Mesendoderm (in vitro differentiated cells): Measurements from ENCODE around the gene RPS5.

ENCODE experiments used
- DNase-seq: peaks from one replicate; pipeline ENCODE4 v3.0.0; 2013
- H2AK5ac ChIP-seq: 2 replicates; pipeline ENCODE4 v1.6.1; 2013; ENCODE audit warnings: low read length, inconsistent platforms
- H2BK120ac ChIP-seq: 2 replicates; pipeline ENCODE4 v1.6.1; 2013; ENCODE audit warnings: low read depth, mild to moderate bottlenecking, low read length, moderate library complexity, mixed read lengths
- H2BK15ac ChIP-seq: replicated peaks from 2 replicates; pipeline ENCODE4 v1.6.1; 2013; ENCODE audit warnings: low read depth, mild to moderate bottlenecking, moderate library complexity
- H2BK5ac ChIP-seq: 2 replicates; pipeline ENCODE4 v1.6.1; 2013; ENCODE audit warnings: low read length, inconsistent platforms
- H3K18ac ChIP-seq: 2 replicates; pipeline ENCODE4 v1.6.1; 2013; ENCODE audit warnings: mild to moderate bottlenecking, low read length, mixed read lengths
- H3K23ac ChIP-seq: one replicate; pipeline ENCODE4 v1.6.1; 2013; ENCODE audit warnings: low read length
- H3K27ac ChIP-seq: 2 replicates; pipeline ENCODE4 v1.5.1; 2013; ENCODE audit warnings: low read depth, mild to moderate bottlenecking, inconsistent platforms, low read length, moderate library complexity
- H3K27me3 ChIP-seq: 2 replicates; pipeline ENCODE4 v1.6.1; 2013; ENCODE audit warnings: low read length, control low read depth, mild to moderate bottlenecking, inconsistent platforms; ENCODE audit not compliant: insufficient read depth, poor library complexity
- H3K36me3 ChIP-seq: 2 replicates; pipeline ENCODE4 v1.6.1; 2013; ENCODE audit warnings: low read length, inconsistent platforms; ENCODE audit not compliant: control insufficient read depth, insufficient read depth
- H3K4ac ChIP-seq: one replicate; pipeline ENCODE4 v1.6.1; 2013; ENCODE audit warnings: low read depth, mild to moderate bottlenecking, low read length, moderate library complexity
- H3K4me1 ChIP-seq: 2 replicates; pipeline ENCODE4 v1.6.1; 2013; ENCODE audit warnings: low read depth, low read length, inconsistent platforms; ENCODE audit not compliant: control insufficient read depth
- H3K4me2 ChIP-seq: 2 replicates; pipeline ENCODE4 v1.6.1; 2013; ENCODE audit warnings: low read length
- H3K4me3 ChIP-seq: 2 replicates; pipeline ENCODE4 v1.5.1; 2013; ENCODE audit warnings: mild to moderate bottlenecking, low read length
- H3K56ac ChIP-seq: one replicate; pipeline ENCODE4 v1.6.1; 2013; ENCODE audit warnings: low read length
- H3K79me1 ChIP-seq: 2 replicates; pipeline ENCODE4 v1.6.1; 2013; ENCODE audit warnings: low read length, inconsistent platforms
- H3K79me2 ChIP-seq: 2 replicates; pipeline ENCODE4 v1.6.1; 2013; ENCODE audit warnings: mild to moderate bottlenecking, low read length; ENCODE audit not compliant: control insufficient read depth, insufficient read depth
- H3K9ac ChIP-seq: 2 replicates; pipeline ENCODE4 v1.6.1; 2013; ENCODE audit warnings: low read length, inconsistent platforms
- H4K5ac ChIP-seq: one replicate; pipeline ENCODE4 v1.6.1; 2013; ENCODE audit warnings: low read length
- H4K8ac ChIP-seq: one replicate; pipeline ENCODE4 v1.6.1; 2013; ENCODE audit warnings: low read depth, mild to moderate bottlenecking, control low read depth, low read length, moderate library complexity
- WGBS: extraction: QIAGEN DNeasy Blood & Tissue Kit; methylation state at CpG from one replicate; pipeline ENCODE4 v1.1.7; 2013; ENCODE audit warnings: low lambda C conversion rate, missing lambda C conversion rate; ENCODE audit not compliant: insufficient coverage; ENCODE audit errors: extremely low coverage; 5-methylcytosine and 5-hydroxymethylcytosine counted together

Gene RPS5

DNA sequence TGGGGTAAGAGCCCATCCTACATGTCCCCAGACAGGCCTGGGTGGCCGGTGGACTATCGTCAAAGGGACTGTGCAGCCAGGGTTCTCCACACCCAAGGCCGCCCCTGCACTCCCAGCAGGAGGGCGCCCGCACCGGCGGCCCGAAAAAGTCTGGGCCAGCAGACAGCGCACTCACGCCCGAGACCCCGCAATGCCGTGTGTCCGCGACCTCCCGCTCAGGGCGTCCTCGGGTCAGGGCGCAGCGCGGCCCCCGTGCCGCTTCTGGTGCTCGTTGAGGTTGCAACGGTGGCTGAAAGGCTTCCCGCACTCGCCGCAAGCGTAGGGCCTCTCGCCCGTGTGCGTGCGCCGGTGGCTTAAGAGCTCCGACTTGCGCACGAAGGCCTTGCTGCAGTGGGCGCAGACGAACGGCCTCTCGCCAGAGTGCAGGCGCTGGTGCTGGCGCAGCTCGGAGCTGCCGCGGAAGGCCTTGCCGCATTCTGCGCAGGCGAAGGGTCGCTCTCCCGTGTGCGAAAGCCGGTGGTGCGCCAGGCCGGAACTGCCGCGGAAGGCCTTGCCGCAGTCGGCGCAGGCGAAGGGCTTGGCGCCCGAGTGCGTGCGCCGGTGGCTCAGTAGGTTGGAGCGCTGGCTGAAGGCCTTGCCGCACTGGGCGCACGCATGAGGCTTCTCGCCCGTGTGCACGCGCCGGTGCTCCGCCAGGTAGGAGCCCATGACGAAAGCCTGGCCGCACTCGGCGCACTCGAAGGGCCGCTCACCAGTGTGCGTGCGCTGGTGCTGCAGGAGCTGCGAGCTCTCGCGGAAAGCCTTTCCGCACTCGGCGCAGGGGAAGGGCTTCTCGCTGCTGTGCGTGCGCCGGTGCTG lies 30.9 kb upstream of the RPS5 start:
- H3K4me1 ChIP-seq: no peaks in the 10 kb centered on the region
- DNase-seq: no peak
- no peaks in the 10 kb centered on the region for H3K36me3 ChIP-seq
- no peak overlapping the region for H3K4ac ChIP-seq
- H3K9ac ChIP-seq: no peak overlapping the region
- no peak overlapping the region for H2BK120ac ChIP-seq
- no peak overlapping the region for H3K56ac ChIP-seq
- H3K4me2 ChIP-seq: no peak overlapping the region
- H2AK5ac ChIP-seq: no peak overlapping the region
- H3K4me3 ChIP-seq: no peak overlapping the region
- H3K79me2 ChIP-seq: no peaks in the 10 kb centered on the region
- no peak overlapping the region for H3K23ac ChIP-seq
- no peak overlapping the region for H3K27ac ChIP-seq
- WGBS: no CpG with 5 or more reads among the region's 94 CpGs
- H3K27me3 ChIP-seq: no peaks in the 10 kb centered on the region
- no peak overlapping the region for H2BK15ac ChIP-seq
- no peaks in the 10 kb centered on the region for H3K79me1 ChIP-seq
- H4K5ac ChIP-seq: no peak overlapping the region
- no peak overlapping the region for H2BK5ac ChIP-seq
- H4K8ac ChIP-seq: no peak overlapping the region
- H3K18ac ChIP-seq: no peak overlapping the region

GRCh38 chr19:58356766-58357480 lies 30.1 kb upstream of the RPS5 start:
- no peak overlapping the region for H3K9ac ChIP-seq
- no peaks in the 10 kb centered on the region for H3K79me2 ChIP-seq
- no peak overlapping the region for H2BK5ac ChIP-seq
- H2AK5ac ChIP-seq: no peak overlapping the region
- H2BK15ac ChIP-seq: no peak overlapping the region
- no peak overlapping the region for H2BK120ac ChIP-seq
- H3K23ac ChIP-seq: no peak overlapping the region
- H3K4me2 ChIP-seq: no peak overlapping the region
- no peaks in the 10 kb centered on the region for H3K36me3 ChIP-seq
- no peaks in the 10 kb centered on the region for H3K4me1 ChIP-seq
- no peak overlapping the region for H3K4ac ChIP-seq
- no peaks in the 10 kb centered on the region for H3K79me1 ChIP-seq
- WGBS: no CpG with 5 or more reads among the region's 75 CpGs
- no peak overlapping the region for H3K27ac ChIP-seq
- no peak overlapping the region for H4K8ac ChIP-seq
- no peak overlapping the region for H3K18ac ChIP-seq
- no peak overlapping the region for H3K56ac ChIP-seq
- H3K27me3 ChIP-seq: no peaks in the 10 kb centered on the region
- H3K4me3 ChIP-seq: no peak overlapping the region
- no peak overlapping the region for H4K5ac ChIP-seq
- DNase-seq: no peak

GRCh38 chr19:58357481-58358145 lies 29.5 kb upstream of the RPS5 start:
- H3K27me3 ChIP-seq: no peaks in the 10 kb centered on the region
- no peaks in the 10 kb centered on the region for H3K4me1 ChIP-seq
- no peak overlapping the region for H3K23ac ChIP-seq
- no peak overlapping the region for H4K5ac ChIP-seq
- no peak overlapping the region for H2AK5ac ChIP-seq
- no peak overlapping the region for H3K4ac ChIP-seq
- no peak for DNase-seq
- H2BK15ac ChIP-seq: no peak overlapping the region
- H2BK120ac ChIP-seq: no peak overlapping the region
- no peaks in the 10 kb centered on the region for H3K36me3 ChIP-seq
- no peak overlapping the region for H4K8ac ChIP-seq
- H3K27ac ChIP-seq: no peak overlapping the region
- no peak overlapping the region for H3K4me2 ChIP-seq
- WGBS: no CpG with 5 or more reads among the region's 19 CpGs
- H3K79me1 ChIP-seq: no peaks in the 10 kb centered on the region
- H3K4me3 ChIP-seq: no peak overlapping the region
- H3K56ac ChIP-seq: peak overlapping the region; percentile 25
- no peak overlapping the region for H3K18ac ChIP-seq
- H3K9ac ChIP-seq: no peak overlapping the region
- H3K79me2 ChIP-seq: no peaks in the 10 kb centered on the region
- H2BK5ac ChIP-seq: no peak overlapping the region

DNA sequence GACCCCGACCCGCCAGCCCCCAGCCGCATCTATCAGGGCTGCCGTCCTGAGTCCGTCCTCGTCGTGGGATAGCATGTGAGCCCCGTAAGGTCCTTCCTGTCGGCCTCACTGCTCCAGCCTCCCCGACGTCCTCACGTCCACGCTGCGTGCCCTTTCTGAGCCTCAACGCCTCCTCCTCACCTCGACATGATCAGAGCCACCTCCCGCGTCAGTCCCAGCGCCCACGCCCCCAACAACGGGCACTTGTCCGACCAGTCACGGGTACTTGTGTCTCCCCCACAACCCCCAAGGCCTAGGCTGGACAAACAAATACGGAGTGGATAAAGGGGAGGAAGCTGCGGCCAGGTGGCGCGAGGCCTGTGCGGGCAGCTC lies 25.2 kb upstream of the RPS5 start:
- Histone ChIP-seq H3K18ac (no peak overlapping the region), H3K79me1 (no peaks in the 10 kb centered on the region), H4K5ac (no peak overlapping the region), H3K4ac (no peak overlapping the region), H3K4me2 (peak overlapping the region; percentile 92), H3K23ac (peak overlapping the region; percentile 91), H2BK5ac (peak overlapping the region; percentile 12), H2BK15ac (no peak overlapping the region), H3K4me1 (no peaks in the 10 kb centered on the region), H3K27ac (peak overlapping the region; percentile 87), H3K36me3 (no peaks in the 10 kb centered on the region), H3K56ac (peak overlapping the region; percentile 99), H3K9ac (peak overlapping the region; percentile 80), H3K4me3 (peak overlapping the region; percentile 98), H2AK5ac (peak overlapping the region; percentile 17), H4K8ac (peak overlapping the region; percentile 82), H3K27me3 (no peaks in the 10 kb centered on the region), H2BK120ac (no peak overlapping the region), H3K79me2 (no peaks in the 10 kb centered on the region)
- no CpG with 5 or more reads among the region's 28 CpGs for WGBS
- peak; percentile 80 for DNase-seq

GRCh38 chr19:58362272-58362994 lies 24.6 kb upstream of the RPS5 start, which contains the start of gene ZNF497:
Gene ZNF497, minus strand, starts transcription at chr19:58362751. Its CDS starts 5,116 bp downstream, at chr19:58357635.
- Histone ChIP-seq H3K9ac (peak within 1 kb of the TSS; percentile 80), H3K36me3 (no peaks in the 10 kb centered on the region), H3K56ac (peak within 1 kb of the TSS; percentile 99), H3K4me3 (peak within 1 kb of the TSS; percentile 98), H2BK120ac (no peak within 1 kb of the TSS), H4K8ac (peak within 1 kb of the TSS; percentile 82), H3K79me2 (no peaks in the 10 kb centered on the region), H3K27ac (peak within 1 kb of the TSS; percentile 87), H2BK5ac (peak within 1 kb of the TSS; percentile 12), H3K18ac (peak within 1 kb of the TSS; percentile 69), H3K4me2 (peak within 1 kb of the TSS; percentile 92), H3K27me3 (no peaks in the 10 kb centered on the region), H4K5ac (peak within 1 kb of the TSS; percentile 98), H2BK15ac (no peak within 1 kb of the TSS), H3K79me1 (no peaks in the 10 kb centered on the region), H3K4ac (no peak within 1 kb of the TSS), H3K23ac (peak within 1 kb of the TSS; percentile 91), H2AK5ac (peak within 1 kb of the TSS; percentile 17), H3K4me1 (no peaks in the 10 kb centered on the region)
- no CpG with 5 or more reads among the region's 74 CpGs for WGBS
- peak; percentile 98 for DNase-seq
